ENCODE data around the gene ZNF484.
"Not testable (repeated sequence)": the region's sequence is repeated elsewhere in the genome, so short reads cannot be mapped to it uniquely, and the experiment has no call there.

Gene ZNF484

GRCh38 chr9:92860867-92861266, 17.0 kb downstream of the ZNF484 start:
- DNase-seq (ENCODE audit: low spot score), result no peak

GRCh38 chr9:92857236-92857635, 20.6 kb downstream of the ZNF484 start:
- DNase-seq (ENCODE audit: low spot score), result no peak

GRCh38 chr9:92853716-92854115, 24.1 kb downstream of the ZNF484 start:
- DNase-seq (ENCODE audit: low spot score), result no peak

GRCh38 chr9:92850898-92851297, 26.9 kb downstream of the ZNF484 start:
- DNase-seq (ENCODE audit: low spot score), result peak; percentile 4

GRCh38 chr9:92848740-92849139, 29.1 kb downstream of the ZNF484 start:
- DNase-seq (ENCODE audit: low spot score), result not testable (repeated sequence)

- DNase-seq (ENCODE audit: low spot score), result no peak
These were observed 31.1 kb downstream of the ZNF484 start for GRCh38 chr9:92846662-92847145.

GRCh38 chr9:92838411-92838810, 39.4 kb downstream of the ZNF484 start:
- not testable (repeated sequence) for DNase-seq (ENCODE audit: low spot score)

GRCh38 chr9:92837191-92837590, 40.6 kb downstream of the ZNF484 start:
- no peak for DNase-seq (ENCODE audit: low spot score)

GRCh38 chr9:92829420-92829819, 48.4 kb downstream of the ZNF484 start:
- no peak for DNase-seq (ENCODE audit: low spot score)

GRCh38 chr9:92825065-92825464, 52.8 kb downstream of the ZNF484 start:
- not testable (repeated sequence) for DNase-seq (ENCODE audit: low spot score)

- no peak for DNase-seq (ENCODE audit: low spot score)
These were observed 56.9 kb downstream of the ZNF484 start for GRCh38 chr9:92820964-92821363.

- DNase-seq (ENCODE audit: low spot score), result not testable (repeated sequence)
These were observed 57.9 kb downstream of the ZNF484 start for GRCh38 chr9:92819898-92820297.

- DNase-seq (ENCODE audit: low spot score), result not testable (repeated sequence)
These were observed 68.1 kb downstream of the ZNF484 start for GRCh38 chr9:92809629-92810326.

GRCh38 chr9:92808726-92809451, 68.9 kb downstream of the ZNF484 start:
- DNase-seq (ENCODE audit: low spot score), result peak; percentile 35

- DNase-seq (ENCODE audit: low spot score), result peak; percentile 3
These were observed 69.8 kb downstream of the ZNF484 start for GRCh38 chr9:92807757-92808725.

GRCh38 chr9:92807031-92807756, 70.6 kb downstream of the ZNF484 start:
- no peak for DNase-seq (ENCODE audit: low spot score)

- no peak for DNase-seq (ENCODE audit: low spot score)
These were observed 73.1 kb downstream of the ZNF484 start for GRCh38 chr9:92804727-92805126.

- no peak for DNase-seq (ENCODE audit: low spot score)
These were observed 79.5 kb downstream of the ZNF484 start for GRCh38 chr9:92798358-92798757.

GRCh38 chr9:92796337-92796804, 81.5 kb downstream of the ZNF484 start:
- not testable (repeated sequence) for DNase-seq (ENCODE audit: low spot score)

GRCh38 chr9:92795598-92796336, 82.1 kb downstream of the ZNF484 start:
- no peak for DNase-seq (ENCODE audit: low spot score)
